Motor neuron (in vitro differentiated cells): Measurements from ENCODE around the gene COL23A1. TPM values are rescaled to one million over a fixed set of nuclear protein-coding genes. Genes with fewer than 3 reads are reported as not detected.

Source experiments
- ATAC-seq, 8 experiments: fragments of 200-7000 bp; cut with Tn5 transposase; replicated peaks in 6 of 8; 2 replicates each; pipeline ENCODE4 v1.8.0; 2021; ENCODE audit warnings: mild to moderate bottlenecking in 8 of 8, moderate library complexity in 8 of 8
- H3K27ac ChIP-seq, 2 donors: fragments of 250-450 bp; sonication (Bioruptor Pico); 2 replicates each; pipeline ENCODE4 v1.9.0; 2021; ENCODE audit warnings: antibody characterized with exemption in 2 of 2, mild to moderate bottlenecking in 2 of 2, moderate library complexity in 1 of 2
- H3K4me1 ChIP-seq, 2 donors: fragments of 250-450 bp; sonication (Bioruptor Pico); replicated peaks in 1 of 2; 2 replicates each; pipeline ENCODE4 v1.6.1; 2021; ENCODE audit warnings: antibody characterized with exemption in 2 of 2, mild to moderate bottlenecking in 2 of 2, moderate library complexity in 1 of 2
- H3K4me3 ChIP-seq, 5 donors: fragments of 250-450 bp; sonication (Bioruptor Pico); 2 replicates each; pipeline ENCODE4 v1.9.0; 2021; ENCODE audit warnings: antibody characterized with exemption in 5 of 5, mild to moderate bottlenecking in 5 of 5, moderate library complexity in 4 of 5
- WGBS, 10 experiments: fragments of 450-650 bp; shearing (Covaris generic); methylation state at CpG; one replicate each; pipeline ENCODE4 v1.0.0; 2022; 5-methylcytosine and 5-hydroxymethylcytosine counted together
- in situ Hi-C, 9 experiments: fragments of 400-800 bp; cut with MboI; loops; one replicate each; pipeline ENCODE4 v1.15.0; 2021; ENCODE audit warnings: low sequenced_read_pairs in 9 of 9, low pct_unique_long_range_greater_than_20kb in 2 of 9; ENCODE audit not compliant: unreplicated experiment in 9 of 9
- total RNA-seq, 8 experiments: library from RNA; unstranded; fragments of 300-600 nt; gene quantifications; 2 replicates each; pipeline versions ENCODE4 v1.2.3 to v1.2.4, GENCODE V29; 2022

COL23A1 gene
- total RNA-seq, 8 experiments from 2014 or later, result 0.10 to 10.8 (median 0.20) TPM

GRCh38 chr5:178461004-178461730, 129.0 kb downstream of the COL23A1 start:
- in situ Hi-C loops, result no loop called here
- Histone ChIP-seq H3K27ac (no peak overlapping the region), H3K4me1 (peaks cover 11 to 22% of the 10 kb centered on the region in 2 donors), H3K4me3 (no peak overlapping the region)
- ATAC-seq, result peak; percentile 74 to 99 (median 92)
- 17 to 80% (median 56%) methylated on average over 1 to 8 of the region's 12 CpGs for WGBS, 10 experiments

- ATAC-seq, result no peak
- H3K4me1 ChIP-seq, result peaks cover 11 to 22% of the 10 kb centered on the region in 2 donors
- 38 to 100% (median 80%) methylated on average over 1 to 3 of the region's 5 CpGs; no CpG with 5 or more reads in 3 of the 10 experiments for WGBS, 10 experiments
- no peak overlapping the region for H3K27ac ChIP-seq
- H3K4me3 ChIP-seq, result no peak overlapping the region
- in situ Hi-C loops, result no loop called here
These were observed 129.6 kb downstream of the COL23A1 start for GRCh38 chr5:178460598-178460997.

GRCh38 chr5:178460174-178460573, 130.0 kb downstream of the COL23A1 start:
- 60 to 100% (median 100%) methylated on average over 1 to 3 of the region's 3 CpGs; no CpG with 5 or more reads in 5 of the 10 experiments for WGBS, 10 experiments
- in situ Hi-C loops, result no loop called here
- H3K4me1 ChIP-seq, result peaks cover 7 to 19% of the 10 kb centered on the region in 2 donors
- ATAC-seq, result no peak
- H3K4me3 ChIP-seq, result no peak overlapping the region
- no peak overlapping the region for H3K27ac ChIP-seq

DNA sequence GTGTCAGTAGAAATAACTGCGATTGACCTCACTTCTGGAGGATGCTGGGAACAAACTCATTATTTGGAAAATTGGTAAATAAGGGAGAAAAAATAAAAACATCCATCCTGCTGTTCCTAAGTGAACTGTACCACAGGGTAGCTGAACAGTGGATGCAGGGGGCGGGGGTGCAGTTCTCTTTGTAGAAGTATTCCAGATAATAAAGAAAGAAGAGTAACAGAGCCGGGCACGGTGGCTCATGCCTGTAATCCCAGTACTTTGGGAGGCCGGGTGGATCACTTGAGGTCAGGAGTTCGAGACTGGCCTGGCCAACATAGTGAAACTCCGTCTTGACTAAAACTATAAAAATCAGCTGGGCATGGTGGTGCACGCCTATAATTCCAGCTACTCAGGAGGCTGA, 132.1 kb downstream of the COL23A1 start:
- peaks cover 0 to 12% of the 10 kb centered on the region in 2 donors for H3K4me1 ChIP-seq
- no peak for ATAC-seq
- in situ Hi-C loops, result no loop called here
- H3K27ac ChIP-seq, result no peak overlapping the region
- 61 to 100% (median 83%) methylated on average over 1 to 6 of the region's 8 CpGs; no CpG with 5 or more reads in 3 of the 10 experiments for WGBS, 10 experiments
- H3K4me3 ChIP-seq, result no peak overlapping the region

DNA sequence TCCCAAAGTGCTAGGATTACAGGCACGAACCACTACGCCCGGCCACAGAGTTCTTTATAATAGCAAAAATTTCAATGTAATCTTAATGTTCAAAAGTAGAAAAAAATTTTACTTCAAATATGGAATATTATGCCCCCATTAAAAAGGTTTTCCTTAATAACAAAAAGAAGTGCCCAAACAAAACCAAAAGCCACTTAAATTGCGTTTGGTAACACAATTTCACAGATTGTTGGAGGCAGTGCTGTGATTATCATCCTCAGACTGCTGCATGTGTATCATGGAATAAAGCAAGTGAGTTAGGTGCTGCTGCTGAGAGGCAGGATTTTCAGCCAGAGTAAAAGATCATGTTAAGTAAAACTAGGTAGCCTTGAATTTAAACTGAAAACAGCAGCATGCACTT, 132.7 kb downstream of the COL23A1 start:
- no peak overlapping the region for H3K4me3 ChIP-seq
- no peak for ATAC-seq
- peaks cover 0 to 8% of the 10 kb centered on the region in 2 donors for H3K4me1 ChIP-seq
- 10 to 100% (median 89%) methylated on average over 1 to 4 of the region's 4 CpGs; no CpG with 5 or more reads in 4 of the 10 experiments for WGBS, 10 experiments
- no peak overlapping the region for H3K27ac ChIP-seq
- in situ Hi-C loops, result no loop called here

DNA sequence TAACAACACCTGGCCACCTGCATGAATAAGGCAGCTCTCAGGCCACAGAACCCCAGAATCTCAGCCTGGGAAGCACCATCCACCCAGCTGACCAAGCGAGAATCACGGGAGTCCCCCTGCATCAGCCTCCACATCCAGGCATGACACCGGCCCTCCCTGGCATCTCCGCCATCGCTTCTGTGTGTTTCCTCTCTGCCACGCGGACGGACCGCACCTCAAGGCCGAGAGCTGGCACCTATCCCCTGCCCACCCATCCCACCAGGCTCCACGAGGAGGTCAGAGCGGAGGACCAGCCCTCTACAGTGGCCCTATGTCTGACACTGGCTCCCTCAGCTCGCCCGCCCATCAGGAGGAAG, 134.7 kb downstream of the COL23A1 start:
- no peak overlapping the region for H3K4me3 ChIP-seq
- no peaks in the 10 kb centered on the region for H3K4me1 ChIP-seq
- in situ Hi-C loops, result no loop called here
- no peak for ATAC-seq
- no peak overlapping the region for H3K27ac ChIP-seq
- 63 to 94% (median 91%) methylated on average over 2 to 5 of the region's 14 CpGs; no CpG with 5 or more reads in 7 of the 10 experiments for WGBS, 10 experiments

- in situ Hi-C loops, result no loop called here
These were observed 135.2 kb downstream of the COL23A1 start for GRCh38 chr5:178454821-178455479.

GRCh38 chr5:178454303-178454702, 135.9 kb downstream of the COL23A1 start:
- H3K4me1 ChIP-seq, result no peaks in the 10 kb centered on the region
- in situ Hi-C loops, result no loop called here
- 17 to 100% (median 69%) methylated on average over 1 to 2 of the region's 3 CpGs; no CpG with 5 or more reads in 6 of the 10 experiments for WGBS, 10 experiments
- H3K4me3 ChIP-seq, result no peak overlapping the region
- no peak for ATAC-seq
- H3K27ac ChIP-seq, result no peak overlapping the region

More at GRCh38 chr5:178454821-178455479, 135.2 kb downstream of the COL23A1 start:
- no peaks in the 10 kb centered on the region for H3K4me1 ChIP-seq
- no peak for ATAC-seq
- no peak overlapping the region for H3K4me3 ChIP-seq
- no peak overlapping the region for H3K27ac ChIP-seq
- WGBS, 10 experiments, result 40 to 85% (median 69%) methylated on average over 1 to 13 of the region's 22 CpGs; no CpG with 5 or more reads in 3 of the 10 experiments

GRCh38 chr5:178453224-178453623, 137.0 kb downstream of the COL23A1 start:
- H3K4me3 ChIP-seq, result no peak overlapping the region
- H3K27ac ChIP-seq, result no peak overlapping the region
- in situ Hi-C loops, result no loop called here
- 0 to 48% (median 33%) methylated on average over 1 to 3 of the region's 4 CpGs; no CpG with 5 or more reads in 7 of the 10 experiments for WGBS, 10 experiments
- no peaks in the 10 kb centered on the region for H3K4me1 ChIP-seq
- ATAC-seq, result no peak

GRCh38 chr5:178450121-178451028, 139.8 kb downstream of the COL23A1 start:
- Histone ChIP-seq H3K4me1 (no peaks in the 10 kb centered on the region), H3K4me3 (no peak overlapping the region), H3K27ac (no peak overlapping the region)
- 41 to 100% (median 77%) methylated on average over 1 to 12 of the region's 19 CpGs for WGBS, 10 experiments
- ATAC-seq, result no peak
- in situ Hi-C loops, result no loop called here

- no peak for ATAC-seq
- 30 to 100% (median 80%) methylated on average over 1 to 17 of the region's 23 CpGs; no CpG with 5 or more reads in 1 of the 10 experiments for WGBS, 10 experiments
- in situ Hi-C loops, result no loop called here
- no peak overlapping the region for H3K4me3 ChIP-seq
- H3K27ac ChIP-seq, result no peak overlapping the region
- no peaks in the 10 kb centered on the region for H3K4me1 ChIP-seq
These were observed 140.8 kb downstream of the COL23A1 start for GRCh38 chr5:178449163-178450070.

- ATAC-seq, result no peak
- Histone ChIP-seq H3K4me1 (peaks cover 6 to 15% of the 10 kb centered on the region in 2 donors), H3K4me3 (no peak overlapping the region), H3K27ac (no peak overlapping the region)
- in situ Hi-C loops, result no loop called here
- 0 to 100% (median 69%) methylated on average over 1 to 2 of the region's 2 CpGs for WGBS, 10 experiments
These were observed 144.7 kb downstream of the COL23A1 start for GRCh38 chr5:178445534-178445933.
